ENCODE results near the gene LRRC27.

LRRC27 gene

DNA sequence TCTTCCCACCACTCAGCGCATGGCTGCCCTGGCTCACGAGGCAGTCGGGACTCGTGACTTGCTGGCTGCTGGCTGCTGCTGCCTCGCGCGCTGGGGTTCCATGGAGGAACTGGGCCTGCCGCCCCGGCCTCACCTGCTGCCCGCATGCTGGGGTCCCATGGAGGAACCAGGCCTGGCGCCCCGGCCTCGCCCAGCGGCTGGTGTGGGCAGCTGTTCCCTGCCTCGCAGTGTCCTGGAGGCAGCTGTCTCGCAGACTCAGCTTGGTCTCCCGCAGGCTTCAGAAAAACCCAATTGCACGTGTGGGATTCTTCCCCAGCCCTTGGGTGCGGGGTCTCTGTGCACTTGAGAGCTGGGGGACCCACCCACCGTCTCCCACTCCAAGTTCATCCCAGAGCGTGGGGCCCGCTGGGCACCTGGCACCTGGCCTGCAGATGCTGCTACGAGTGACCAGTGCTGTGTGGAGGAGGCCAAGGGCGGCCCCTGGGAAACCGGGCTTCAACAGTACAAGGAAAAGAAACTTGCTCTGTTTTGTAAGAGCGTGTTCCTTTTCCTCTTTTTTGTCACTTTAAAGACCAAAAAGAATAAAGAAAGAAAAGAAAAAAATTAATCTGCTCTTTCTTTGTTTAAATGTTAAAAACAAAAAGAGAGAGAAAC is 85.4 kb downstream of the LRRC27 start:
- no peak for DNase-seq

DNA sequence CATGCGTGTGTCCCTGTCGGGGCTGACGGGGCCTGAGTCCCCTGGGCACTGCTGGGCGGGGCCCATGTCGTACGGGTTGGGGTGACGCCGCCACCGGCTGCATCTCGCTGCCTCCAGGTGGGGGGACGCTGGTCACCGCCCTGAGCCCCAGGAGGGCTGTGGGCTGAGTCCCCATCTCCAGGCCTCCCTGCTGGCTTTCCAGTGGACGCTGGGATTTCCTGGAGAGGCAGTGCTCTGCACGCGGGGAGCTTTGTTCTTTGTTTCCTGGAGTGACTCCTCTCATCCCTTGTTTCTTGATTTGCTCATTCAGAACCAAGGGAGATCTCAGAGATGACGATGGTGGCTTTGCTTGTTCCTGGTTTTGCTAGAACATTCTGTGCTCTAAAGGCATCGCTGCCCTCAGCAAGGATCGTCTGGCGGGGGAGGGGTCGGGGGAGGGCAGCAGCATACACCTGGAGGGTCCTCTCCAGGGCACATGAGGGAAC is 86.0 kb downstream of the LRRC27 start:
- DNase-seq: no peak

DNA sequence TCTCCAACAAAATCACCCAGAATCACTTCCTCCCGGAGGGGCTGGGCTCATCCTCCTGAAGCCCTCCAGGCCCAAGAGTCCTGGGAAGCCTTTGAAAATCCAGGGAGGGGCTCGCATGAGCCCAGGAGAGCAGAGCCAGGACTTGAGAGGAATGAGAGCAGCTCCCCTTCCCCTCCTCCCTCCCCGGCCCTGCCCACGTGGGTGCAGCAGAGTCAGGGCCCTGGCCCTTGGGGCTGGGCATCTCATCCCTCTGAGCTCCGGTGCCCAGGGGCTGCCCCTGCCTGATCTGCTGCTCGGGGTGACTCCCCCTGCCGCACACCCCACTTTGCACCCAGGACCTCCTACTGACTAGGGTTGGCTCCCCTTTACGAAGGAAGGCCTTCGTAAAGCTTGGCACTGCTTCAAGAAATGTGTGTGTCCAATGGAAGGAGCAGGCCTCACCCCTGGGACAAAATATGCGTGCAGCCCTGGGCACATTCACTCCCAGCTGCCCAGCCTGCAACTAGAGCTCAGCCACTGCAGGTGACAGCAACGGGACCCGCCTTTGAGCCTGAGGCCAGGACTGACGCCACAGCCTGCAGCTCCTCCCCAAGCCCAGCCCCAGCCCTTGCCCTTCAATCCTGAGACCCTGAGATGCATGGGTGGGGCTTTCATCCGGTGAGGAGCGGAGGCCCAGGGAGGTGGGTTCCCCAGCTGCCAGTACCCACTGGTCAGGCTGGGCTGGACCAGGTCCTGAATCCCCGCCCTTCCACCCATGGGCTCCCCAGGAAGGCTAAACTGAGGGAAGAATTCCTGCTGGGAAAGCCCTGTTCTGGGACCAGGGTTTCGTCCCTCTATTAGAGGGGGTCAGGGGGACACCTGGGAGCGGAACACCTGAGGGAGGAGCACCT is 86.8 kb downstream of the LRRC27 start:
- DNase-seq: no peak

DNA sequence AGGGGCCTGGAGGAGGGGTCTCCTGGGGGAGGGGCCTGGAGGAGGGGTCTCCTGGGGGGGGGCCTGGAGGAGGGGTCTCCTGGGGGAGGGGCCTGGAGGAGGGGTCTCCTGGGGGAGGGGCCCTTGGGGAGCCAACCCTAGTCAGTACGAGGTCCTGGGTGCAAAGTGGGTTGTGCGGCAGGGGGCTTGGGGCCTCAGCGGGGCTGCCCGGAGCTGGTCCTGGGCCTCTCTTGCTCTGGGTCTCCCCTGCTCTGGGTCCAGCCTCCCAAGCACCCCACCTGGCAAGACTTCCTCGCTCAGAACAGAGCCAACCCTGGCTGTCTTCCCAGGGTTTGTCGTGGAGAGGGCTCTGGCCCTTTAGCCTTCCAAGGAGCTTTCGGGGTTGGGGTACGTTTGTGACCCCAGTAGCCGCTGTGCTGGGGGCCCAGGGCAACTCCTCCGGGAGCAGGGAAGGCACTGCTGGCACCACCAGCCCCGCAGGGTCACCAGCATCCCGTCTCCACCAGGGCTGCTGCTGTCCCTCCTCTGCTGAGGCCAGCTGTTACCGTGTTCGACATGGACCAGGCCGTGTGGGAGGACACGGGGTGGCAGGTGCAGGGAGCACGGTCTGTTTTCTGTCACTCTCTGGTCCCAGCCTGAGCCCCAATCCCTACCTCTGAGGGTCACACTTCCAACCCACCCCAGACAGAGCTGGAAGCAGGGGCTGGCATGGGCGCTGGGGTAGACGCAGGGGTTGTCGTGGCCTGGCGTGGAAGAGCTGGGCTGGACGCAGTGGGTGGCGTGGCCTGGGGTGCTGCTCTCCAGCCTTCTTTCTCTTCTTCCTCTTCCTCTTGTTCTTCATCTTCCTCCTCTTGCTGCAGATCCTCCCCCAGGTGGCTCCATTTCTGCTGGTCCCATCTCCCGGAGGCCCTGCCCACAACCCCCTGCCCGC is 87.8 kb downstream of the LRRC27 start:
- no peak for DNase-seq

DNA sequence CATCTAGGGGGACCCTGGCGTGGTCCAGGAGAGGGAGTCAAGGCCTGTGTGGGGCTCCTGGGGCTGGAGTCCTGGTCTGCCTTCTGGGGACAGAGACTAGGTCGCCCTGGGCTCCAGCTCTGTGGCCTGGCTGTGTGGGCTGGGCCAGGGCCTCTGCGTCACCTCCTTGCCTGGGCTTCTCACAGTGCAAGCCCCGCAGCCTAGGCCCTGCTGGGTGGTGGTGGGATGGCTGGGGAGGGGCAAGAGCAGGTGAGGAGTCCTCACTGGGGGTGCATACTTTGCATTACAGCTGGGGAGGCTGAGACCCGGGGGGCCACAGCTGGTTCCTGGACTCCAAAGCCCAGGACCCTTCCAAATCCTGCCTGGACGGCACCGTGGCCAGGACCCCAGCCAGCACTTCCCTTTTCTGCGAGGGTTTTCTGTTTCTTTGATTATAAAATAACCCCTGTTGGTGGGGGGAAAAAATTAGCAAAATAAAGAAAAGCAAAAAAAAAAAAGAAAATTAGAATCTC is 88.5 kb downstream of the LRRC27 start:
- no peak for DNase-seq

DNA sequence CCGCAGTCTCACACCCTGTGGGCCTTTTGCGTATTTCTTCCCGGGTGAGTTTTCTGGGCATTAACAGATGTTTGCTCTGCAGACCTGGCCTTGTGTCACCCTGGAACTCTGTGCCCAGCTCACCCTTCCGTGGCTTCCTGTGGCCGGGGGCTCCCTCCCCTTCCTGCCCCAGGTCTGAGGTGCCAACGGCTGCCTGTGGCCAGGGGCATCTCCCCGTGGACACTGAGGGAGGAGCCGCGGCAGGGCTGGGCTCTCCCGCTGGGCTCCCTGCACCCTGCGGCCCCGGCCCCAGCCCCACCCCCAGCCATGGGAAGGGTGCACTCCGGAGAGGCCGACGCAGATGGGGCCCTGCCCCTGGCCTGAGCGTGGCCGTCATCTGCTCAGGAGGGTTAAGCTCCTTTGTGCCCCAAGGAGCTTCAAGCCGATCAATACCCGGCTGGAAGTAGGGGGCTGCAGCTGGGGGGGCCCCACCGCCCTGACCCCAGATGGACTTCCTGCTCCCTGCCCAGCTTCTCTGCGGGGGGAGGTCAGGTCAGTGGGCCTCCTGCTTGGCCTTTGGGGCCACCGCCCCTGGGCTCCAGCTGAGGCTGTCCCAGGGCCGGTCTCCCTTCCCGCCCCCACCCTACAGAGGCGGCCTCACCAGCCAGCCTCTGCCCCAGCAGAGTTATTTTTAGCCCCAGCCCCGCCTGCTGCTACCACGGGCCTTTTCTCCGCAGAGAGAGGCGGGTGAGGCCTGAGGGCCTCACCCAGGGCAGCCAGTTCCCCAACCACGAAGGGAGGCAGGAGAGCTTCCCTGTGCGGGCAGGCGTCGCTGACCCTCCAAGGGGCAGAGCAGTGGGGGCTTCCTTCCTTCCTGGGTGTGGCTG is 89.2 kb downstream of the LRRC27 start:
- DNase-seq: peak in 1 of 6 experiments; percentile 7

DNA sequence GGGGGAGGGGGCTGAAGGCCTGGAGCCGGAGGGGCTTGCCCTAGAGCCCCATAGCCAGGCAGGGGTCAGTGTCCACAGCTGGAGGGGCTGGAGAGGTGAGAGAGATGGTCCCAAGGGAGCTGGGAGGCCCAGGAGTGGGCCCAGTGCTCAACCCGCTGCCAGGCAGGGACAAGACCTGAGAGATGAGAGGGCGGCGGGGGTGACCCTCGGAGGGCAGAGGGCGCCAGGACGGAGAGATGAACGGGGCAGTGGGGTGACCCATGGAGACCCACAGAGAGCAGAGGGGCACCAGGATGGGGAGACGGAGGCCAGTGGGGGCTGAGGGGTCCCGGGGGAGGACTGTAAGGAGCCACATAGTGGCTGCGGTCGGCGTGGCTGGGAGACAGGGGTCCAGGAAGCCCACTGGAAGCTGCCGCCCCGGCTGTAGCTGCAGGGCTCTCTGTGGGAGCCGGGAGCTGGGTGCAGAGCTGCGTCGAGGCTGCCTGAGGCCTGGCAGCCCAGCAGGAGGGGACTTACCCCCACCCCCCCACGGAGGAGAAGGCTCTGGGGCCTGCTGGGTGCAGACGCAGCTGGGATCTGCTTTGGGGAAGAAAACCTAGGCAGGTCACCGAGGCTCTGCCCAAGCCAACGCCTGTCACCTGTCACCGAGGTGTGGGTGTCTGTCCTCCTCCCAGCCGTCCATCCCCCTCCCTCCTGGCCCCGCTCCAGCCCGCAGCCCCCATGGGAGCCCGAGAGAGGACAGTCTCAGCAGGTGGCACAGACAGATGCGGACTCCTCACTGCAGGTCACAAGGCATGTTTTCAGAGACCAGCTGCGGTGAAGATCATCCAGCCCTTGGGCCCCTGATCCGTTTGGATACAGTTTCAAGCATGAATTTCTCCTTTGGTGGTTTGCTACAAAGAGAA is 90.1 kb downstream of the LRRC27 start:
- DNase-seq: no peak

DNA sequence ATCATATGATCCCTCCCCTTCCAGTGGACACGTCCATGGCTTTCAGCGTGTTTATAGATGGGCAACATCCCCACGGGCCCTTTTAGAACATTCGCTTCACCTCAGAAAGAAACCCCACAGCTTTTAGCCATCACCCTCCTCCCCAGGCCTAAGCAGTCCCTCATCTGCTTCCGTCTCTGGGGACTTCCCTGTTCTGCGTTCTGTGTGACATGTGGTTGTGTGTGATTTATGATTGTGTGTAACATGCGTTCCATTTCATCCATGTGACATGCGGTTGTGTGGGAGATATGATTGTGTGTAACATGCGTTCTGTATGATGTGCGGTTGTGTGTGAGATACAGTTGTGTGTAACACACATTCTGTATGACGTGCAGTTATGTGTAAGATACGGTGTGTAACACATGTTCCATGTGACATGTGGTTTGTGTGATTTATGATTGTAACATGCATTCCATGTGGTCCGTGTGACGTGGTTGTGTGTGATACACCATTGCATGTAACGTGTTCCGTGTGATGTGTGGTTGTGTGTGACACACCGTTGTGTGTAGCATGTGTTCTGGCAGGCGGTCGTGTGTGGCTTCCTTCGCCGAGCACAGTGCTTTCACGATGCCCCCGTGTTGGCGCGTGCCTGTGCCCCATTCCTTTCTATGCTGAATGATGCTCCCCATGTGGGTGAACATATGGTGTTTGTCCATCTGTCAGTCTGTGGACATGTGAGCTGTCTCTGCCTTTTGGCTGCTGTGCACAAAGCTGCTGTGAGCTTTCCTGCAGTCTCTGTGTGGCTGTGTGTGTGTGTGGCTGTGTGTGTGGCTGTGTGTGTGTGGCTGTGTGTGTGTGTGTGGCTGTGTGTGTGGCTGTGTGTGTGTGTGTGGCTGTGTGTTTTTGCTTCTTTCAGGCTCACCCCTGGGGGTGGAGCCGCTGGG is 91.2 kb downstream of the LRRC27 start:
- DNase-seq: peak in 2 of 6 experiments; percentile 31 to 37

DNA sequence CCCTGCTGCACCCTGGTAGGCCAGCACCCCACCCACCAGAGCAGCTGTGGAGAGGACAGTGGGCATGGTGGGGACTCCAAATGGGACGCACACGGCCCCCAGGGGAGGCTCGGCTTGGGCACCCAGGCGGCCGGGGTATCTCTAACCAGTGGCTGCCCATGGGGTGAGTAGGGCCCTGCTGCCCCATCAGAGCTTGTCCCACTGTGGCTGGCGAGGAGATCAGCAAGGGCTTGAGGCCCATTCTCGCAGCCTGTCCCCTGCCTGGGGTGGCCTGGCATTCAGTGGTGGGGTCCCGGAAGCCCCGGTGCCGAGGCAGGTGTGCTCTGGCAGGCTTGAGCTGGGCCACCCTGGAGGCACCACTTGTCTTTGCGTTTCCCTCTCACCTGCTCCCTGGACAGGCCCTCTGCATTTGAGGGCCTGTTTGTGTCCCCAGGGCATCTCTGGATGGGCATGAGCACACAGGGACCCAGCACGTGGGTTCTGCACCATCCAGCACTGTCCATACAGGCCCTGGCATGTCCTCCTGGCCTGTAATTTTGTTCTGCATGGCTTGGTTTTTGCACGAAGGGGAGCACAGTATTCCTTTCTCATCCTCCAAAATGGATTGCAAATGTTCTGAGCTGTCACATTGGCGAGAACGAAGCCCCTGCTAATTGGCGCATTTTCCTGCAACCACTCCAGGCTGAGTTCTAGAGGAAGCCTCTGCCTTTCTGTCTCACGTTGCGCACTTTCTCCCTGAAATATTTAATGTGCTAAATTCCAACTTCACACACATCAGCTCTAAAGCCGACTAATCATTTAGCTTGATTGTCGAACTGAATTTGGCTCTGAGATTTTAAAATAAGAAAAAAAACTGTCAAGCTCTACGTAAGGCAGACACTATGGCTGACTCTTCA is 92.2 kb downstream of the LRRC27 start:
- no peak for DNase-seq

DNA sequence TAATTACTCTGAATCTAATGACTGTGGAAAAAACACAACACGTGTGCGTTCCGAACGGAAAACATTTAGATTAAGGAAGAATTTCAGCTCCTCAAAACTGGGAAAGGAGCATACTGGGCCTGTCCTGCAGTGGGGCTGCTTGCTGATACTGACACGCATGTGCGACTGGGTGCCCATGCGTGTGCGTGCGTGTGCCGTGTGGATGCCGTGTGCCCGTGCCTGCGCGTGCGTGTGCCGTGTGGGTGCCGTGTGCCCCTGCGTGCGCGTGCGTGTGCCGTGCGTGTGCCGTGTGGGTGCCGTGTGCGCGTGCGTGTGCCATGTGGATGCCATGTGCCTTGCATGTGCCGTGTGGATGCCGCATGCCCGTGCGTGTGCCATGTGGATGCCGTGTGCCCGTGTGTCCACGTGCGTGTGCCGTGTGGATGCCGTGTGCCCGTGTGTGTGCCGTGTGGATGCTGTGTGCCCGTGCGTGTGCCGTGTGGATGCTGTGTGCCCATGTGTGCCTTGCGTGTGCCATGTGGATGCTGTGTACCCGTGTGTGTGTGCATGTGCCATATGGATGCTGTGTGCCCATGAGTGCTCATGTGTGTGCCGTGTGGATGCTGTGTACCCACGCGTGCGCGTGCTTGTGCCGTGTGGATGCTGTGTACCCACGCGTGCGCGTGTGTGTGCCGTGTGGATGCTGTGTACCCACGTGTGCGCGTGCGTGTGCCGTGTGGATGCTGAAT is 93.2 kb downstream of the LRRC27 start:
- no peak for DNase-seq

DNA sequence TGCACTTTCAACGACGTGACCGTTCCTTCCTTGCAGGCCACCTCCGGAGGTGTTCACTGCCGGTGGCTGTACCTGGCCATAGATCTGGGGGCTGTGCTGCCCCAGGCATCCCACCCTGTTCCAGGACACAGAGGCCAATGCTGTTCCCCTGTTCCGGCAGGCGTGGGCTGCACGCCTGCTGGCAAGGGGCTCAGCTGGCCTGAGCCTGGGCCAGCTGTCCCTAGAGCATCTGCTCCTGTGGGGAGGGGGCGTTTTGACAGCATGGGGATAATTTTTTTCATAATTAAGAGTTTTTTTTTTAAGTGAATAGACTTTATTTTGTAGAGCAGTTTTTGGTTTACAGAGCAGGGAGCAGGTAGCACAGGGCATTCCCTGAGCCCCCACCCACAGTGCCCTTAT is 93.8 kb downstream of the LRRC27 start:
- no peak for DNase-seq

DNA sequence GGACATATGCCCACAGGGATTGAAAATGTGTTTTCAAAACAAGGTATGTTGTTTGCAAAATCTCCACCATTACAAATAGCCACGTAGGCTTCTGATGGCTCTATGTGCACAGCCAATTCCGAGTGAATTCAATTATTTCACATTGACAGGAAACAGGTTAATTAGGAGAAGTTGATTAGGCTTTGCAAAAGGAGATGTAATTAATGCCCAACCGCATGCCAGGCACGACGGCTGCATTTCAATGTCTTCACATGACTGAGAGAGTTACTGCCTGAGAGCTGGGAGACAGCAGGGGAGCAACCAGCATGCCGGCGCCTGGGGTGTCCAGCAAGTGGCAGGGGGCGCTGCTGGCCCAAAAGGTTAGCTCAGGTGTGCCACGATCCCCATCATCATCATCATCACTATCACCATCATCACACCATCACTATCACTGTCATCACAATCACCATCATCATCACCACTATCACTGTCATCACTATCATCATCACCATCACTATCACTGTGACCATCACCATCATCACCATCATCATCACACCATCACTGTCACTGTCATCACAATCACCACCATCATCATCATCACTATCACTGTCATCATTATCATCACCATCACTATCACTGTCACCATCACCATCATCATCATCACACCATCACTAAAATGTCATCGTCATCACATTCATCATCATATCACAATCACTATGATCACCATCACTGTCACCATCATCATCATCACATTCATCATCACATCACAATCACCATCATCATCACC is 95.2 kb downstream of the LRRC27 start:
- no peak for DNase-seq

DNA sequence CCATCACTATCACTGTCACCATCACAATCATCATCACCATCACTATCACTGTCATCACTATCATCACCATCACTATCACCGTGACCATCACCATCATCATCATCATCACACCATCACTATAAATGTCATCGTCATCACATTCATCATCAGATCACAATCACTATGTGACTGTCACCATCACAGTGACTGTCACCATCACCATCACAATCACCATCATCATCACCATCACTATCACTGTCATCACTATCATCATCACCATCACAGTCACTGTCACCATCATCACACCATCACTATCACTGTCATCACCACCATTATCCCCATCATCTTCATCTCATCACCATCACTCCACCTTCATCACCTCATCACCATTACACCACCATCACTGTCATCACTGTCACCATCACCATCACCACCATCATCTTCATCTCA is 96.0 kb downstream of the LRRC27 start:
- DNase-seq: no peak

DNA sequence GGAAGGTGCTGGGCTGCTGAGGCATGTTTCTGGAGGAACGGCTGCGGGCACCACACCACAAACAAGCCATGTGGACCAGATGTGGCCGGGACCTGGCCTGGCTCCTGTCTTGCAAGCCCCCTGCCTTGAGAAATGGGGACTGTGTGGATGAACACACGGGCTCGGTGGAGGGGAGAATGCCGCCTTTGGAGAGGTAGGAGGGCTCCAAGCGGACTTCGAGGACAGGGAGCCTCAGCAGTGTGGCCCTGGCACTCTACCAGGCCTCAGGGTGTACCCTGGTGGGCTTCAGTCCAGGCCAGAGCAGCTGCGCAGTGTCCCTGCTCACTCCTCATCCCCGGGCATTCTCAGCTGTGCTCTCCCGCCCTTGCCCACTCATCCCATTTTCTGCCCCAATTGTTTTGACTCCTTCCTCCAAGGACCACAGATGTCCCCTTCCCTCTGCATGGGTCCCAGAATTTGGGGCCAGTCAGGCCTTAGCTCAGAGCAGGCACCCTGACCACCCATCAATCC is 96.5 kb downstream of the LRRC27 start:
- DNase-seq: no peak
